ENCODE results near the gene METTL16.

METTL16 gene

GRCh38 chr17:2457913-2458312 lies 53.8 kb downstream of the METTL16 start:
- no peak overlapping the region for H3K27ac ChIP-seq
- TF ChIP-seq CTCF (conservative IDR thresholded peaks at IDR 0.05) (no peak), ZFX (IDR thresholded peaks at IDR 0.05) (no peak)

GRCh38 chr17:2456475-2456874 lies 55.2 kb downstream of the METTL16 start:
- TF ChIP-seq CTCF (conservative IDR thresholded peaks at IDR 0.05) (no peak), ZFX (IDR thresholded peaks at IDR 0.05) (no peak)
- H3K27ac ChIP-seq = no peak overlapping the region

- no peak overlapping the region for H3K27ac ChIP-seq
- no peak for TF ChIP-seq ZFX (IDR thresholded peaks at IDR 0.05)
- TF ChIP-seq CTCF (conservative IDR thresholded peaks at IDR 0.05) = no peak
Measured at GRCh38 chr17:2455956-2456355, 55.7 kb downstream of the METTL16 start.

- no peak overlapping the region for H3K27ac ChIP-seq
- TF ChIP-seq CTCF (conservative IDR thresholded peaks at IDR 0.05) = no peak
Measured at GRCh38 chr17:2453866-2454265, 57.8 kb downstream of the METTL16 start.

GRCh38 chr17:2453325-2453724 lies 58.4 kb downstream of the METTL16 start:
- H3K27ac ChIP-seq = no peak overlapping the region
- TF ChIP-seq CTCF (conservative IDR thresholded peaks at IDR 0.05) = no peak
- TF ChIP-seq ZFX (IDR thresholded peaks at IDR 0.05) = no peak

GRCh38 chr17:2452216-2452750 lies 59.4 kb downstream of the METTL16 start:
- no peak overlapping the region for H3K27ac ChIP-seq
- no peak for TF ChIP-seq ZFX (IDR thresholded peaks at IDR 0.05)
- TF ChIP-seq CTCF (conservative IDR thresholded peaks at IDR 0.05) = no peak

GRCh38 chr17:2450016-2450650 lies 61.6 kb downstream of the METTL16 start:
- no peak for TF ChIP-seq CTCF (conservative IDR thresholded peaks at IDR 0.05)
- TF ChIP-seq ZFX (IDR thresholded peaks at IDR 0.05) = no peak
- H3K27ac ChIP-seq = no peak overlapping the region

All from C4-2B (cell line).